CD14-positive monocyte (primary cell): Measurements from ENCODE around the gene CCDC87. TPM values are rescaled to one million over a fixed set of nuclear protein-coding genes. Genes with fewer than 3 reads are reported as not detected.

Experiments
- DNase-seq, 3 donors: peaks; one replicate each; pipeline ENCODE4 v3.0.0-alpha.2; 2011 to 2022
- H2AFZ ChIP-seq: 2 replicates; pipeline ENCODE4 v1.6.0; 2012; ENCODE audit warnings: mild to moderate bottlenecking, low read depth, low read length, inconsistent platforms; ENCODE audit not compliant: insufficient read depth, poor library complexity, severe bottlenecking
- H3K27ac ChIP-seq, 2 donors: 1 replicate in 1 of 2; 2 replicates in 1 of 2; pipeline ENCODE4 v1.5.1; 2012 to 2013; ENCODE audit warnings: low read length in 2 of 2, control low read depth in 1 of 2, inconsistent platforms in 1 of 2, low read depth in 1 of 2, mild to moderate bottlenecking in 1 of 2
- H3K27me3 ChIP-seq, 2 donors: one replicate each; pipeline versions ENCODE4 v1.6.0 to v1.6.1; 2011 to 2013; ENCODE audit warnings: low read length in 2 of 2; ENCODE audit not compliant: control insufficient read depth in 2 of 2, insufficient read depth in 2 of 2
- H3K36me3 ChIP-seq, 2 donors: replicated peaks in 1 of 2; 1 replicate in 1 of 2; 2 replicates in 1 of 2; pipeline versions ENCODE4 v1.5.1 to v1.6.1; 2012 to 2013; ENCODE audit warnings: low read length in 2 of 2, control low read depth in 1 of 2, inconsistent platforms in 1 of 2, mild to moderate bottlenecking in 1 of 2; ENCODE audit not compliant: insufficient read depth in 2 of 2, control insufficient read depth in 1 of 2
- H3K4me1 ChIP-seq, 2 donors: 1 replicate in 1 of 2; 2 replicates in 1 of 2; pipeline versions ENCODE4 v1.5.1 to v1.6.1; 2012 to 2013; ENCODE audit warnings: low read length in 2 of 2, control low read depth in 1 of 2, inconsistent platforms in 1 of 2, mild to moderate bottlenecking in 1 of 2, moderate library complexity in 1 of 2; ENCODE audit not compliant: insufficient read depth in 2 of 2, control insufficient read depth in 1 of 2
- H3K4me2 ChIP-seq: replicated peaks from 2 replicates; pipeline ENCODE3; 2012; ENCODE audit warnings: low read length, moderate library complexity, mild to moderate bottlenecking; ENCODE audit not compliant: poor library complexity, severe bottlenecking; ENCODE audit errors: extremely low read depth
- H3K4me3 ChIP-seq, 3 experiments: fragments of 200-600 bp in 1 of 3; sonication (generic) in 1 of 3; replicated peaks in 1 of 3; 1 replicate in 2 of 3; 2 replicates in 1 of 3; pipeline ENCODE4 v1.5.1; 2011 to 2013; ENCODE audit warnings: low read length in 3 of 3, mild to moderate bottlenecking in 3 of 3, control low read depth in 2 of 3, low read depth in 2 of 3, inconsistent platforms in 1 of 3, moderate library complexity in 1 of 3
- H3K79me2 ChIP-seq: 2 replicates; pipeline ENCODE4 v1.6.0; 2012; ENCODE audit warnings: mild to moderate bottlenecking, control low read depth, inconsistent platforms, low read length, moderate library complexity; ENCODE audit not compliant: insufficient read depth
- H3K9ac ChIP-seq: 2 replicates; pipeline ENCODE4 v1.6.0; 2017; ENCODE audit warnings: low read length, mild to moderate bottlenecking; ENCODE audit not compliant: insufficient read depth, poor library complexity, severe bottlenecking
- H3K9me3 ChIP-seq, 2 donors: replicated peaks in 1 of 2; 1 replicate in 1 of 2; 2 replicates in 1 of 2; pipeline versions ENCODE4 v1.5.1 to v1.6.1; 2012 to 2013; ENCODE audit warnings: low read length in 2 of 2, control low read depth in 1 of 2; ENCODE audit not compliant: control insufficient read depth in 1 of 2, insufficient read depth in 1 of 2
- H4K20me1 ChIP-seq: 2 replicates; pipeline ENCODE4 v1.6.0; 2012; ENCODE audit warnings: mild to moderate bottlenecking, low read length, control low read depth, moderate library complexity; ENCODE audit not compliant: insufficient read depth
- H3K27ac Mint-ChIP-seq, 7 donors: one replicate each; pipeline ENCODE4 v1.8.0; 2020; ENCODE audit warnings: mild to moderate bottlenecking in 7 of 7, mixed read lengths in 7 of 7, moderate library complexity in 6 of 7, inconsistent platforms in 2 of 7
- H3K27me3 Mint-ChIP-seq, 3 donors: one replicate each; pipeline ENCODE4 v1.8.0; 2021 to 2022; ENCODE audit warnings: low read depth in 3 of 3, mild to moderate bottlenecking in 3 of 3, mixed read lengths in 3 of 3, moderate library complexity in 3 of 3, inconsistent platforms in 1 of 3
- H3K36me3 Mint-ChIP-seq, 2 donors: one replicate each; pipeline ENCODE4 v1.8.0; 2020; ENCODE audit warnings: mixed read lengths in 2 of 2, inconsistent platforms in 1 of 2, mild to moderate bottlenecking in 1 of 2
- H3K4me1 Mint-ChIP-seq: one replicate; pipeline ENCODE4 v1.8.0; 2020; ENCODE audit warnings: mild to moderate bottlenecking, mixed read lengths
- H3K4me3 Mint-ChIP-seq, 2 donors: one replicate each; pipeline ENCODE4 v1.8.0; 2020; ENCODE audit warnings: mild to moderate bottlenecking in 2 of 2, mixed read lengths in 2 of 2, moderate library complexity in 1 of 2
- H3K9me3 Mint-ChIP-seq, 7 donors: one replicate each; pipeline ENCODE4 v1.8.0; 2020 to 2022; ENCODE audit warnings: mixed read lengths in 7 of 7, mild to moderate bottlenecking in 6 of 7, moderate library complexity in 6 of 7, inconsistent platforms in 2 of 7
- CTCF ChIP-seq: fragments of 200-600 bp; IDR thresholded peaks from one replicate; pipeline ENCODE4 v1.8.0; 2022; ENCODE audit warnings: antibody characterized with exemption, mild to moderate bottlenecking
- WGBS: methylation state at CpG from one replicate; pipeline ENCODE4 v1.1.5; 2013; ENCODE audit warnings: missing lambda C conversion rate; ENCODE audit not compliant: insufficient coverage; 5-methylcytosine and 5-hydroxymethylcytosine counted together
- intact Hi-C, 2 donors: fragments of 100-400 bp; cut with micrococcal nuclease; formaldehyde crosslinking; loops; one replicate each; pipeline versions ENCODE4 v1.15.0 to v1.15.1; 2023
- polyA plus RNA-seq, 3 donors: library from polyadenylated mRNA; depleted of rRNA in 1 of 3; unstranded in 2 of 3; stranded (reverse) in 1 of 3; fragments of 300-500 nt in 2 of 3; fragments of >200 nt in 1 of 3; fragmentation: Illumina TruSeq in 2 of 3; gene quantifications; 1 replicate in 2 of 3; 2 replicates in 1 of 3; pipeline ENCODE4 v1.2.3, GENCODE V29; 2012 to 2021

Gene CCDC87
- polyA plus RNA-seq, 3 donors: not detected

- Histone ChIP-seq H3K4me2 (no peak overlapping the region), H3K4me1 (no peaks in the 10 kb centered on the region), H2AFZ (no peak overlapping the region), H3K27me3 (no peaks in the 10 kb centered on the region), H4K20me1 (peaks cover 100% of the 10 kb centered on the region), H3K9ac (no peak overlapping the region), H3K27ac (no peak overlapping the region), H3K4me3 (no peak overlapping the region), H3K79me2 (peaks cover 100% of the 10 kb centered on the region), H3K36me3 (peaks cover 81 to 97% of the 10 kb centered on the region in 2 donors), H3K9me3 (no peaks in the 10 kb centered on the region)
- H3K36me3 Mint-ChIP-seq: peaks cover 68 to 91% of the 10 kb centered on the region in 2 donors
- H3K27ac Mint-ChIP-seq: peak overlapping the region in 2 of 7 donors; percentile 20 to 42
- peaks cover 7% of the 10 kb centered on the region for H3K4me1 Mint-ChIP-seq
- H3K27me3 Mint-ChIP-seq: peaks cover 0 to 2% (median 0%) of the 10 kb centered on the region in 3 donors
- intact Hi-C loops: no loop called here
- TF ChIP-seq CTCF: no peak
- 91% methylated on average over 7 of the region's 9 CpGs for WGBS
- no peaks in the 10 kb centered on the region for H3K9me3 Mint-ChIP-seq
- no peak for DNase-seq
- H3K4me3 Mint-ChIP-seq: no peak overlapping the region
Observed at GRCh38 chr11:66625752-66626149, 32.9 kb upstream of the CCDC87 start.

GRCh38 chr11:66625041-66625751 is 32.3 kb upstream of the CCDC87 start:
- H3K27ac Mint-ChIP-seq: peak overlapping the region in 2 of 7 donors; percentile 20 to 56
- peaks cover 100% of the 10 kb centered on the region for H4K20me1 ChIP-seq
- no peak overlapping the region for H3K4me3 ChIP-seq
- H3K4me1 Mint-ChIP-seq: peaks cover 9% of the 10 kb centered on the region
- H3K9ac ChIP-seq: no peak overlapping the region
- H3K9me3 ChIP-seq: no peaks in the 10 kb centered on the region
- WGBS: over 99% methylated on average over 21 of the region's 26 CpGs
- H3K4me1 ChIP-seq: no peaks in the 10 kb centered on the region
- no peak overlapping the region for H2AFZ ChIP-seq
- peaks cover 0 to 2% (median 0%) of the 10 kb centered on the region in 3 donors for H3K27me3 Mint-ChIP-seq
- no peak for DNase-seq
- H3K36me3 ChIP-seq: peaks cover 76 to 92% of the 10 kb centered on the region in 2 donors
- no peaks in the 10 kb centered on the region for H3K27me3 ChIP-seq
- no peak overlapping the region for H3K4me3 Mint-ChIP-seq
- H3K9me3 Mint-ChIP-seq: no peaks in the 10 kb centered on the region
- no peak for TF ChIP-seq CTCF
- no peak overlapping the region for H3K4me2 ChIP-seq
- H3K79me2 ChIP-seq: peaks cover 100% of the 10 kb centered on the region
- intact Hi-C loops: no loop called here
- H3K36me3 Mint-ChIP-seq: peaks cover 66 to 92% of the 10 kb centered on the region in 2 donors
- no peak overlapping the region for H3K27ac ChIP-seq
